H1 (cell line): ENCODE data around the gene LRRC46. TPM values are rescaled to one million over a fixed set of nuclear protein-coding genes. Genes with fewer than 3 reads are reported as not detected.

Experiments used
- CTCF ChIA-PET: fragments of 300-600 bp; sonication (Branson Sonifier 250); formaldehyde crosslinking; loops from one replicate; lab custom pipeline; 2021; ENCODE audit not compliant: partially characterized antibody; lab: Charles Lee
- POLR2A ChIA-PET: fragments of 300-600 bp; sonication (Branson Sonifier 250); formaldehyde crosslinking; loops from one replicate; lab custom pipeline; 2021; ENCODE audit warnings: inconsistent platforms; ENCODE audit not compliant: partially characterized antibody; lab: Charles Lee
- DNase-seq, 2 experiments: peaks; one replicate each; pipeline versions ENCODE4 v3.0.0 to v3.0.0-alpha.2; 2010 to 2022; ENCODE audit warnings: low spot score in 2 of 2, low read depth in 1 of 2, mixed read lengths in 1 of 2
- FAIRE-seq: peaks from 2 replicates; lab custom pipeline; 2011; peaks lifted over from hg19 to GRCh38; lab: Jason Lieb, UNC
- H2AFZ ChIP-seq: 2 replicates; pipeline ENCODE4 v1.8.1; 2012; ENCODE audit warnings: low read length, inconsistent platforms
- H2AK5ac ChIP-seq: 2 replicates; pipeline ENCODE4 v1.6.1; 2013; ENCODE audit warnings: low read depth, low read length
- H2BK120ac ChIP-seq: replicated peaks from 2 replicates; pipeline ENCODE3; 2013; ENCODE audit warnings: low read depth, low read length, inconsistent platforms
- H2BK12ac ChIP-seq: 2 replicates; pipeline ENCODE4 v1.6.1; 2013; ENCODE audit warnings: low read depth, low read length
- H2BK15ac ChIP-seq: 2 replicates; pipeline ENCODE4 v1.6.1; 2013; ENCODE audit warnings: low read length
- H2BK20ac ChIP-seq: 2 replicates; pipeline ENCODE4 v1.6.1; 2013; ENCODE audit warnings: low read length
- H2BK5ac ChIP-seq: 2 replicates; pipeline ENCODE4 v1.6.1; 2013; ENCODE audit warnings: low read depth, low read length
- H3K14ac ChIP-seq: 2 replicates; pipeline ENCODE4 v1.6.1; 2013; ENCODE audit warnings: inconsistent platforms; ENCODE audit not compliant: insufficient read length
- H3K18ac ChIP-seq: 2 replicates; pipeline ENCODE4 v1.6.1; 2013; ENCODE audit warnings: low read length; ENCODE audit errors: extremely low read depth
- H3K23ac ChIP-seq: 2 replicates; pipeline ENCODE4 v1.6.1; 2013; ENCODE audit warnings: inconsistent platforms; ENCODE audit not compliant: insufficient read length
- H3K23me2 ChIP-seq: 2 replicates; pipeline ENCODE4 v1.6.1; 2013; ENCODE audit warnings: low read depth, low read length
- H3K27ac ChIP-seq: 2 replicates; pipeline ENCODE4 v1.6.1; 2011; ENCODE audit warnings: low read depth, low read length, inconsistent platforms
- H3K27me3 ChIP-seq, 4 experiments: replicated peaks in 1 of 4; 1 replicate in 1 of 4; 2 replicates in 3 of 4; pipeline versions ENCODE4 v1.6.1 to v1.8.1; 2011 to 2013; ENCODE audit warnings: low read length in 3 of 4, mild to moderate bottlenecking in 3 of 4, inconsistent platforms in 2 of 4, mixed read lengths in 2 of 4, moderate library complexity in 1 of 4; ENCODE audit not compliant: control insufficient read depth in 3 of 4, insufficient read depth in 3 of 4; ENCODE audit errors: extremely low read depth in 1 of 4
- H3K36me3 ChIP-seq, 4 experiments: 2 replicates each; pipeline versions ENCODE4 v1.6.1 to v1.8.1; 2011 to 2013; ENCODE audit warnings: mild to moderate bottlenecking in 4 of 4, low read length in 3 of 4, moderate library complexity in 2 of 4, control low read depth in 1 of 4, inconsistent platforms in 1 of 4; ENCODE audit not compliant: insufficient read depth in 4 of 4, control insufficient read depth in 2 of 4
- H3K4ac ChIP-seq: replicated peaks from 2 replicates; pipeline ENCODE3; 2013; ENCODE audit warnings: low read length, low read depth, mixed read lengths, inconsistent platforms; ENCODE audit not compliant: insufficient read length
- H3K4me1 ChIP-seq, 4 experiments: replicated peaks in 1 of 4; 1 replicate in 1 of 4; 2 replicates in 3 of 4; pipeline versions ENCODE4 v1.6.1 to v1.8.1; 2011 to 2013; ENCODE audit warnings: low read length in 3 of 4, inconsistent platforms in 2 of 4, mixed read lengths in 1 of 4; ENCODE audit not compliant: insufficient read depth in 4 of 4, control insufficient read depth in 3 of 4
- H3K4me2 ChIP-seq, 2 experiments: 2 replicates each; pipeline versions ENCODE4 v1.6.1 to v1.8.1; 2011 to 2013; ENCODE audit warnings: low read depth in 2 of 2, low read length in 2 of 2, control low read depth in 1 of 2, inconsistent platforms in 1 of 2, mild to moderate bottlenecking in 1 of 2; ENCODE audit not compliant: insufficient read depth in 1 of 2
- H3K4me3 ChIP-seq, 4 experiments: fragments of 200-600, 300-600 bp in 1 of 4; sonication (generic), shearing (Covaris generic), sonication (Bioruptor Twin) in 1 of 4; 2 replicates each; pipeline versions ENCODE4 v1.5.1 to v1.8.1; 2011 to 2016; ENCODE audit warnings: low read length in 4 of 4, low read depth in 3 of 4, control low read depth in 2 of 4, inconsistent platforms in 2 of 4, mild to moderate bottlenecking in 2 of 4, mixed read lengths in 1 of 4, moderate library complexity in 1 of 4; ENCODE audit not compliant: insufficient read depth in 2 of 4; ENCODE audit errors: extremely low read depth in 1 of 4
- H3K56ac ChIP-seq: replicated peaks from 2 replicates; pipeline ENCODE3; 2013; ENCODE audit warnings: low read depth, mild to moderate bottlenecking, mixed read lengths, low read length, inconsistent platforms; ENCODE audit not compliant: insufficient read length
- H3K79me1 ChIP-seq: 2 replicates; pipeline ENCODE4 v1.6.1; 2013; ENCODE audit warnings: low read depth, low read length, control low read depth
- H3K79me2 ChIP-seq, 2 experiments: 2 replicates each; pipeline versions ENCODE4 v1.6.1 to v1.8.1; 2012 to 2013; ENCODE audit warnings: low read length in 2 of 2, mild to moderate bottlenecking in 2 of 2, inconsistent platforms in 1 of 2; ENCODE audit not compliant: insufficient read depth in 2 of 2, control insufficient read depth in 1 of 2
- H3K9ac ChIP-seq, 4 experiments: replicated peaks in 1 of 4; 1 replicate in 1 of 4; 2 replicates in 3 of 4; pipeline versions ENCODE4 v1.6.1 to v1.8.1; 2011 to 2013; ENCODE audit warnings: low read depth in 3 of 4, low read length in 3 of 4, control low read depth in 2 of 4, mild to moderate bottlenecking in 2 of 4, moderate library complexity in 2 of 4, inconsistent platforms in 1 of 4; ENCODE audit errors: extremely low read depth in 1 of 4
- H3K9me3 ChIP-seq, 2 experiments: 2 replicates each; pipeline versions ENCODE4 v1.6.1 to v1.8.1; 2012 to 2013; ENCODE audit warnings: mild to moderate bottlenecking in 2 of 2, moderate library complexity in 2 of 2, control low read depth in 1 of 2, inconsistent platforms in 1 of 2, low read depth in 1 of 2, low read length in 1 of 2, mixed read lengths in 1 of 2; ENCODE audit not compliant: insufficient read depth in 2 of 2
- H4K20me1 ChIP-seq, 2 experiments: replicated peaks in 1 of 2; 2 replicates each; pipeline versions ENCODE3 to v1.8.1; 2011 to 2013; ENCODE audit warnings: inconsistent platforms in 2 of 2, low read length in 2 of 2, mild to moderate bottlenecking in 1 of 2; ENCODE audit not compliant: insufficient read depth in 2 of 2, control insufficient read depth in 1 of 2
- H4K5ac ChIP-seq: 2 replicates; pipeline ENCODE4 v1.6.1; 2013; ENCODE audit warnings: low read length, low read depth, mixed read lengths, inconsistent platforms; ENCODE audit not compliant: insufficient read length
- H4K8ac ChIP-seq: 2 replicates; pipeline ENCODE4 v1.8.0; 2013; ENCODE audit warnings: mild to moderate bottlenecking, moderate library complexity, low read length, inconsistent platforms; ENCODE audit not compliant: insufficient read depth; ENCODE audit errors: extremely low read depth
- H4K91ac ChIP-seq: replicated peaks from 2 replicates; pipeline ENCODE3; 2013; ENCODE audit warnings: low read length, mixed read lengths, inconsistent platforms; ENCODE audit not compliant: insufficient read length
- E2F6 ChIP-seq: IDR thresholded peaks from 2 replicates; pipeline ENCODE4 v1.6.1; 2012; ENCODE audit warnings: inconsistent platforms
- EZH2 ChIP-seq: fragments of 200-600 bp; sonication (generic); IDR thresholded peaks from 2 replicates; pipeline ENCODE4 v1.7.1; 2012; ENCODE audit warnings: low read depth, mild to moderate bottlenecking, moderate library complexity, low read length, inconsistent platforms; ENCODE audit not compliant: severe bottlenecking
- POU5F1 ChIP-seq: IDR thresholded peaks from 2 replicates; pipeline ENCODE4 v1.6.1; 2011; ENCODE audit warnings: low read depth, mild to moderate bottlenecking, low read length, moderate library complexity
- RAD21 ChIP-seq, 2 experiments: IDR thresholded peaks in 1 of 2; conservative IDR thresholded peaks in 1 of 2; 2 replicates each; pipeline ENCODE4 v1.6.1; 2011; ENCODE audit warnings: low read depth in 2 of 2, low read length in 2 of 2, improper control_type of control experiment in 1 of 2, inconsistent platforms in 1 of 2, mild to moderate bottlenecking in 1 of 2, moderate library complexity in 1 of 2
- RNF2 ChIP-seq: fragments of 200-900, 300-1000 bp; sonication (generic); IDR thresholded peaks from 2 replicates; pipeline ENCODE4 v1.7.1; 2016; ENCODE audit warnings: borderline replicate concordance, low read depth, mild to moderate bottlenecking, antibody characterized with exemption, low read length; ENCODE audit not compliant: poor library complexity, severe bottlenecking; ENCODE audit errors: missing control alignments
- SUZ12 ChIP-seq: fragments of 200-600 bp; sonication (generic); IDR thresholded peaks from 2 replicates; pipeline ENCODE4 v1.6.1; 2012; ENCODE audit warnings: mild to moderate bottlenecking, inconsistent platforms, low read length, moderate library complexity, mixed read lengths
- TAF1 ChIP-seq: IDR thresholded peaks from 2 replicates; pipeline ENCODE4 v1.6.1; 2011; ENCODE audit warnings: mild to moderate bottlenecking, low read depth, low read length
- WGBS, 2 experiments: shearing (Covaris generic) in 1 of 2; methylation state at CpG; one replicate each; pipeline versions ENCODE4 v1.1.6 to v1.1.7; 2013 to 2015; ENCODE audit warnings: low lambda C conversion rate in 2 of 2, mixed read lengths in 2 of 2, inconsistent platforms in 1 of 2, low coverage in 1 of 2, missing lambda C conversion rate in 1 of 2; ENCODE audit not compliant: insufficient replicate concordance in 2 of 2, insufficient coverage in 1 of 2, insufficient read length in 1 of 2; ENCODE audit errors: extremely low coverage in 1 of 2, missing lambda C conversion rate in 1 of 2; 5-methylcytosine and 5-hydroxymethylcytosine counted together
- polyA plus RNA-seq, 7 experiments: library from polyadenylated mRNA; depleted of rRNA in 3 of 7; stranded (reverse) in 5 of 7; unstranded in 2 of 7; fragments of >200 nt in 5 of 7; fragments of 200-250 nt in 2 of 7; gene quantifications; 1 replicate in 5 of 7; 2 replicates in 1 of 7; 4 replicates in 1 of 7; pipeline versions ENCODE4 v1.2.1 to v1.2.3, GENCODE V29; 2011 to 2013; ENCODE audit warnings: missing spikeins in 2 of 7, mixed read lengths in 2 of 7
- total RNA-seq: library from RNA; stranded (reverse); fragmentation: NEBNext Ultra II Directional; extraction: Animal tissue kit (Norgen Biotek cat#: 25700); gene quantifications from 2 replicates; pipeline ENCODE4 v1.2.1, GENCODE V29; 2021
- TF ChIP-seq, protein P1 (sequence below): IDR thresholded peaks from 2 replicates; pipeline ENCODE4 v1.6.1; 2012; ENCODE audit warnings: inconsistent platforms

Gene LRRC46
- total and polyA plus RNA-seq, 2 of the 8 experiments (the other 6 are each of a cell fraction or from before 2014, with no cell fraction given): 0.18 TPM; not detected in 1

DNA sequence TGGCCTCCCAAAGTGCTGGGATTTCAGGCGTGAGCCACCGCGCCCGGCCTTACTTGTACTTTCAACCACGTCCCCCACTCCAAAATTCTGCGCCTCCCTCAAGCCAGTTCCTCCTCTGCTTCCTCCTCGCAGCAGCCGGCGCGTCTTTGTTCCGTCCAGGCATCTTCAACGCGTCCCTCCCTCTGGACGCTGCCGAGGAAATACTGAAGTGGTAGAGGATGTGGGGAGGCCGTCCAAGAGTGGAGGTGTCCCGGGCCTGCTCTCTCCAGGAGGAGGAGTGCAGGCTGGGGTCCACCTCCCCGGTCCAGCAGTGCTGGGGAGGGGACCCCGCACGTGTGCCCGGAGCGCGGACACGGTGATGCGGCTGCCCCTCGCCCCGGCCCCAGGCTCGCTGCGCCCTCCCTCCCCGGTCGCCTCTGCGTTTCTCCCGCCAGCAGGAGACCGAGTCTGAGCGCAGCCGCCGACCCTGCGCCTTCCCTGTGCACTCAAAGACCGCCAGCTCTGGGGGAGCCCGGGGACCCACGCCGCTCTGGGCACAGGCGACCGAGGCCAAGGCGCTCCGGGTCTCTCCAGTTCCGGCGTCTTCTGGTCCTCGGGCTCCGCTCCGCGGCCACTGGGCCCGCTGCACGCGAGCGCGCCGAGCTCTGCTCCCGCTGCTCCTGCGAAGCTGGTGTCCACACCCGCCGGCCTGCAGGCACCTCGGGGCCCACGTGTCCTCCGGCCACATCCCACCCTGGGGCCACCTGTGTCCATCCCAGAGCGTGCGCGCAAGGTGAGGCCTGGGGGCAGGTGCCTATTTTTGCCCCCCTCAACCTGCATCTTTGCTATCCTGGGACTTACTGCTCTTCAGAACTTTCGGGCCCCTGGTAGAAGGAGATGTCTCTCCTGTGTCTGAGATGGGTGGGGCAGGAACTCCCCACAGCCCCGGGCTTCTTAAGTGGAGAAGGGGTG, 41.6 kb upstream of the LRRC46 start:
- Histone ChIP-seq H3K4ac (peak overlapping the region; percentile 29), H3K9ac (peak overlapping the region; percentile 36 to 65 (median 46); a peak in 6 of 7 replicates)
- POLR2A ChIA-PET: interaction anchor here (1.0 to 1.7 kb wide), 2 partner anchors 9 to 12 kb away, joined by 3 to 5 read pairs; no protein-coding TSS in a partner anchor
- TF ChIP-seq EZH2 (peak; percentile 56), RNF2 (peak; percentile 37), TAF1 (peak; percentile 46; the same call in 1 of the 2 replicates), RAD21 (IDR thresholded peaks at IDR 0.05 in 1 of 2, conservative IDR thresholded peaks at IDR 0.05 in 1 of 2; ENCODE audit: low read depth in 2 of 2, low read length in 2 of 2) (peak; percentile 59 to 75), E2F6 (no peak; the same call in none of the 2 replicates), POU5F1 (no peak), SUZ12 (peak; percentile 60; the same call in 1 of the 2 replicates)
- TF ChIP-seq, protein P1, sequence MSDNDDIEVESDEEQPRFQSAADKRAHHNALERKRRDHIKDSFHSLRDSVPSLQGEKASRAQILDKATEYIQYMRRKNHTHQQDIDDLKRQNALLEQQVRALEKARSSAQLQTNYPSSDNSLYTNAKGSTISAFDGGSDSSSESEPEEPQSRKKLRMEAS: peak; percentile 69

More for the DNA sequence above, 41.6 kb upstream of the LRRC46 start:
- CTCF ChIA-PET: interaction anchor here (0.6 to 2.1 kb wide), 7 partner anchors 12 to 91 kb away, joined by 3 to 10 read pairs (median 4); no protein-coding TSS in a partner anchor
- Histone ChIP-seq H3K27me3 (peaks cover 6 to 33% (median 26%) of the 10 kb centered on the region in 4 experiments), H3K9me3 (no peaks in the 10 kb centered on the region), H3K36me3 (no peaks in the 10 kb centered on the region), H3K4me3 (peak overlapping the region; percentile 49 to 69 (median 62)), H2BK5ac (no peak overlapping the region), H3K27ac (no peak overlapping the region), H4K5ac (no peak overlapping the region), H4K8ac (peak overlapping the region; percentile 89; the same call in 1 of the 2 replicates), H2BK120ac (no peak overlapping the region), H4K91ac (peak overlapping the region; percentile 73), H3K79me1 (no peaks in the 10 kb centered on the region), H2AK5ac (no peak overlapping the region), H4K20me1 (peaks cover 0 to 3% of the 10 kb centered on the region in 2 experiments), H3K14ac (no peak overlapping the region), H2AFZ (peak overlapping the region; percentile 94), H2BK20ac (no peak overlapping the region), H2BK12ac (no peak overlapping the region; the same call in 1 of the 2 replicates), H3K79me2 (no peaks in the 10 kb centered on the region), H3K56ac (peak overlapping the region; percentile 52), H3K23me2 (peaks cover 5% of the 10 kb centered on the region), H2BK15ac (no peak overlapping the region), H3K4me1 (peaks cover 0 to 3% (median 2%) of the 10 kb centered on the region in 4 experiments; a peak in 3 of 7 replicates), H3K4me2 (peak overlapping the region; percentile 69 to 89), H3K18ac (peak overlapping the region; percentile 2; the same call in 1 of the 2 replicates), H3K23ac (no peak overlapping the region)
- FAIRE-seq (no peak), DNase-seq (peak; percentile 31 to 83)
- 4% methylated on average over 60 of the region's 70 CpGs; no CpG with 5 or more reads in 1 of the 2 experiments for WGBS, 2 experiments
